HEK293T (cell line): ENCODE results near the gene NDN.

ENCODE experiments used
- CTCF ChIA-PET: fragments of 350-600 bp; formaldehyde crosslinking; extraction: SDS; loops from one replicate; lab custom pipeline; 2021; ENCODE audit warnings: antibody characterized with exemption, inconsistent platforms; lab: Yijun Ruan, JAX
- POLR2A ChIA-PET: fragments of 350-600 bp; formaldehyde crosslinking; extraction: SDS; loops from one replicate; lab custom pipeline; 2020; ENCODE audit warnings: antibody characterized with exemption, inconsistent platforms; lab: Yijun Ruan, JAX
- DNase-seq: peaks from one replicate; pipeline ENCODE4 v3.0.0; 2012; ENCODE audit warnings: mixed read lengths; ENCODE audit errors: extremely low spot score
- ARNT ChIP-seq: fragments of 450-650 bp; IDR thresholded peaks from 2 replicates; pipeline ENCODE4 v1.6.1; 2017; ENCODE audit warnings: mild to moderate bottlenecking
- BHLHE40 ChIP-seq: fragments of 450-650 bp; IDR thresholded peaks from 2 replicates; pipeline ENCODE4 v1.6.1; 2016; ENCODE audit warnings: mild to moderate bottlenecking, moderate library complexity, borderline replicate concordance
- CTBP1 ChIP-seq: fragments of 450-650 bp; IDR thresholded peaks from 2 replicates; pipeline ENCODE4 v1.6.1; 2016; ENCODE audit warnings: borderline replicate concordance
- ELF4 ChIP-seq: fragments of 450-650 bp; IDR thresholded peaks from 2 replicates; pipeline ENCODE4 v1.6.1; 2017; ENCODE audit warnings: antibody characterized with exemption
- FOXA1 ChIP-seq: fragments of 450-650 bp; IDR thresholded peaks from 2 replicates; pipeline ENCODE4 v1.6.1; 2016; ENCODE audit warnings: mild to moderate bottlenecking
- FOXK2 ChIP-seq: fragments of 450-650 bp; IDR thresholded peaks from 2 replicates; pipeline ENCODE4 v1.6.1; 2016; ENCODE audit warnings: mild to moderate bottlenecking
- FOXM1 ChIP-seq: fragments of 450-650 bp; IDR thresholded peaks from 2 replicates; pipeline ENCODE4 v1.6.1; 2017; ENCODE audit warnings: mild to moderate bottlenecking, borderline replicate concordance
- HDGF ChIP-seq: fragments of 450-650 bp; IDR thresholded peaks from 2 replicates; pipeline ENCODE4 v1.6.1; 2017; ENCODE audit warnings: antibody characterized with exemption, borderline replicate concordance
- L3MBTL2 ChIP-seq: fragments of 450-650 bp; conservative IDR thresholded peaks from 2 replicates; pipeline ENCODE4 v1.6.1; 2016; ENCODE audit warnings: mild to moderate bottlenecking
- LEF1 ChIP-seq: fragments of 450-650 bp; IDR thresholded peaks from 2 replicates; pipeline ENCODE4 v1.6.1; 2017; ENCODE audit warnings: mild to moderate bottlenecking, borderline replicate concordance
- NFRKB ChIP-seq: fragments of 450-650 bp; IDR thresholded peaks from 2 replicates; pipeline ENCODE4 v1.6.1; 2016; ENCODE audit warnings: mild to moderate bottlenecking, moderate library complexity
- SP1 ChIP-seq: fragments of 450-650 bp; IDR thresholded peaks from 2 replicates; pipeline ENCODE4 v1.6.1; 2017
- SUZ12 ChIP-seq: fragments of 450-650 bp; IDR thresholded peaks from 2 replicates; pipeline ENCODE4 v1.6.1; 2016; ENCODE audit warnings: mild to moderate bottlenecking
- TARDBP ChIP-seq: fragments of 450-650 bp; IDR thresholded peaks from 2 replicates; pipeline ENCODE4 v1.6.1; 2016
- ZNF384 ChIP-seq: fragments of 450-650 bp; IDR thresholded peaks from 2 replicates; pipeline ENCODE4 v1.6.1; 2016
- TF ChIP-seq, protein P1 (sequence below): fragments of 450-650 bp; IDR thresholded peaks from 2 replicates; pipeline ENCODE4 v1.6.1; 2016

Gene NDN

DNA sequence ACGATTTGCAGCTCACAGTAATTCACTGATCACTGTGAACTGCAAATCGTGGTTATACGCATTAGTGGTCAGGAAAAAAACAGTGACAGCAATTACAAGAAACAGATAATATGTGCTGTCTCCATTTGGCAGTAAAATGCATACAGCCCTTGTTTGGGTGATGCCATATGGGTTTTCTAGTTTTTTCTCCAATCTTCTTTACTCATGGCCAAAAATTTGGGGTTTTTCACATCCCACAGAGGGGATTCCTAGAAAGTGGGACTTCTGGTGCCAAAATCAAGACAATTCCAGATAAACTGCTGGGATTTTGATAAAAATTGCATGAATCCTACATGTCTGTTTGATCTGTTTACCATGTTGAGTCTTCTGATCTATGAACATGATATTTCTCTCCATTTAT lies 15.6 kb downstream of the NDN start:
- ChIA-PET POLR2A (no interaction called here), CTCF (no interaction called here)
- no peak for DNase-seq
- TF ChIP-seq FOXA1 (no peak), LEF1 (no peak), ZNF384 (no peak)

DNA sequence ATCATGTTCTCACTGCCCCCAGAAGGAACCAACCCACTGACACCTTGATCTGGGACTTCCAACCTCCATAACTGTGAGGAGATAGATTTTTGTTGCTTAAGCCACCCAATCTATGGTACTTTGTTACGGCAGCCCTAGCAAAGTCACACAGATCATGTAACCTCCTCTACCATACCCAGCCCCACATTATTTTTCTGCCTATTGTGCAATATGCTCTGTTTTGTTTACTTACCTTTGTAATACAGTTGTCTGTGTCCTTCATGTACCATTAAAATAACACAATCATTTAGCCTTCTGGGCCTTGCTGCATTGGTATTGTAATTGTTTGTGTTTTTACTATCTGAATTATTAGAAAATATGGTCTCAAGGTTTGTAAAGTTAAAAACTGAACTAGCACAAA lies 16.1 kb downstream of the NDN start:
- CTCF ChIA-PET: no interaction called here
- POLR2A ChIA-PET: no interaction called here
- TF ChIP-seq FOXM1 (no peak), ELF4 (no peak), HDGF (no peak), L3MBTL2 (no peak), SUZ12 (no peak), TARDBP (no peak), SP1 (no peak), FOXA1 (no peak), NFRKB (no peak)

DNA sequence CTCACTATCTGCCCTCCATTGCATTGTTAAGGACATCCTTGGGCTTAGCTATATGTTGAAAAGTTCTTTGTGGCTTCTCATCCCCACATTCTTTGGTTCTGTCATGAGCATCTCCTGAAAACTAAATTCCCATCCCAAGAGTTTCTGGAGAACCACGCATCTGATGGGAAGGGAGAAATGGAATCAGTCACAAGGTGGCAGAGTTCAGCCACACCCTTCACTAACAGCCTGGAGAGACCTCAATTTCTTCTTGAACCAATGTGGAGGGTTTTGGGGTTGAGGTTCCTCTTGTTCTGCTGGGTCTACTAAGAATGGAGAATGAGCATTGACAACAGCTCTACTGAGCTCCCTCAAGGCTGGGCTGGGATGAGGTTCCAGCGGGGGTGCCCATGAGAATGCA lies 23.9 kb downstream of the NDN start:
- ChIA-PET POLR2A (no interaction called here), CTCF (no interaction called here)

More for the DNA sequence above, 16.1 kb downstream of the NDN start:
- DNase-seq: no peak

DNA sequence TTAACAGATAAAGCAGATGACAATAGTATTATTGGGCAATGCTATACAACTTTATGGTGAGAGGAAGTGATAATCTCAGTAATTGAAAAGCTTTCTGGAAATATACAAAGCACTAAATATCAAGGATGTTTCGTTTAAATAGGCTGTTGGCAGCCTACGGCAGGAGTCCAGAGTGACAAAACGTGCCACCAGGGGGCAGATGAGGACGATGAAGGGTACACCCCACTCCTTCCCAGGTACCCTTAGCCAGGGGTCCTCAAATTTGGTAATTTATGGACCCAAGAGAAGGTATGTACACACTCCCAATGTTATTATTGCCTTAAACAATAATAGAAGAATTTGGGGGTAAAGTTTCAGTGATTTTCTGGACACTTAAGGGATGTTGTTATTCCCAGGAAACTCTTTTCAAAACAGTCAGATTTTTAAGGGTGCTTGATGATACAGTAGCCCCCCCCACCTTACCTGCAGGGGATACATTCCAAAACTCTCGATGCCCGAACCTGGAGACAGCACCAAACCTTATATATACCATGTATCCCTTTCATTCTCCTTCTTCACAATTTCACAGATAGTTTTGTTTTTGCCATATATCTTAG lies 38.1 kb downstream of the NDN start:
- ChIA-PET CTCF (interaction anchor here (1.0 to 1.3 kb wide), 2 partner anchors 206 to 209 kb away, joined by 3 read pairs; no protein-coding TSS in a partner anchor), POLR2A (no interaction called here)
- no peak for DNase-seq
- TF ChIP-seq FOXK2: no peak
- TF ChIP-seq ZNF384: no peak
- no peak for TF ChIP-seq SUZ12
- no peak for TF ChIP-seq NFRKB
- no peak for TF ChIP-seq FOXM1
- TF ChIP-seq BHLHE40: no peak
- no peak for TF ChIP-seq ARNT
- no peak for TF ChIP-seq L3MBTL2
- TF ChIP-seq HDGF: no peak
- TF ChIP-seq, protein P1, sequence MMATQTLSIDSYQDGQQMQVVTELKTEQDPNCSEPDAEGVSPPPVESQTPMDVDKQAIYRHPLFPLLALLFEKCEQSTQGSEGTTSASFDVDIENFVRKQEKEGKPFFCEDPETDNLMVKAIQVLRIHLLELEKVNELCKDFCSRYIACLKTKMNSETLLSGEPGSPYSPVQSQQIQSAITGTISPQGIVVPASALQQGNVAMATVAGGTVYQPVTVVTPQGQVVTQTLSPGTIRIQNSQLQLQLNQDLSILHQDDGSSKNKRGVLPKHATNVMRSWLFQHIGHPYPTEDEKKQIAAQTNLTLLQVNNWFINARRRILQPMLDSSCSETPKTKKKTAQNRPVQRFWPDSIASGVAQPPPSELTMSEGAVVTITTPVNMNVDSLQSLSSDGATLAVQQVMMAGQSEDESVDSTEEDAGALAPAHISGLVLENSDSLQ: no peak
- TF ChIP-seq CTBP1: no peak
- no peak for TF ChIP-seq LEF1
- no peak for TF ChIP-seq TARDBP
- no peak for TF ChIP-seq SP1
- TF ChIP-seq ELF4: no peak
- no peak for TF ChIP-seq FOXA1

More for the DNA sequence above, 23.9 kb downstream of the NDN start:
- DNase-seq: no peak
- TF ChIP-seq SUZ12: no peak

DNA sequence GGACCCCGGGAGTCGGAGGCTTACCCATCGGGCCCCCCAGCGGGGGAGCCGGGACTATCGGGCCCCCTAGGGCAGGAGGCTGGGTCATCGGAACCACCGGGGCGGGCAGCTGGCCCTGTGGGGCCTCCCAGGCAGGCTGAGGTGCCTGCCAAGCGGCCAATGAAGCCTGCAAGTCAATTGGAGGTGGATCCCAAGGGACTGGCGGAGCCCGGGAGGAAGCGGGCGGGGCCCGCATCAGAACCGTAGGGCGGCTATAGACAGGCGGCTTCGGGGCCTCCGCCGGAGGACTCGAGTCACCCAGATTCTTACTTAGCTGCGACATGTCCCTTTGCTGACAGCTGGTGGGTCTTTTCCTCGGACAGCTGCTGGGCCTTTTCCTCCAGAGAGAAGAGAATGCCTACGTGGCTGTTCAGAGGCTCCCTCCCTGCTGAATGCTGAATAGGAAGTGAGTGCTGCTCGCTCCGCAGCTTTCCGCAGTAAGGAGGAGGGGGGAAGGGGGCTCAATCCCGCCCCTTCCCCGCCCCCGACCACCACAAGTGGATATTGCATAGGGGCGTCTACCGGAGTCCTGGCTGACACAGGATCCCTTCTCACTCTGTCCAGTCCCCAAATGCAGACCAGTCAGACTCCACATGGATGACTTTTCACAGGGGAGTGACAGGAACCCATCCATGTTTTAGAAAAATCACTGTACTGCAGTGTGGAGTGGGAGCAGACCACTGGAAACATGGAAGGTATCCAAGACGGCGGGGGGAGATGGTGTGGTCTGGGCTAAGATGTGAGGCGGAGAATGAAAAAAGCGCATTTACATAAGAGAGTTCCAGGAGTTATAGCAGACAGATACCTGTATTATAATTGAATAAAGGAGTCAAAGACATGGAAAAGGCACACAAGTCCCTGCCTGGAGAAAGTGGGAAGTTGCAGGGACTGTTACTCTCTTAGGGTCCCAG lies 39.4 kb downstream of the NDN start, which contains the start of gene MAGEL2:
MAGEL2 (minus strand) TSS at position 447 of the 950 bp plus-strand sequence; CDS start at position 322, 125 bp downstream.
- ChIA-PET POLR2A (no interaction called here), CTCF (no interaction called here)
- TF ChIP-seq LEF1: no peak
- TF ChIP-seq NFRKB: no peak
- TF ChIP-seq ZNF384: no peak
- TF ChIP-seq FOXK2: no peak
- TF ChIP-seq FOXA1: no peak
- no peak for TF ChIP-seq L3MBTL2
- TF ChIP-seq HDGF: no peak
- no peak for TF ChIP-seq CTBP1
- TF ChIP-seq ARNT: no peak
- TF ChIP-seq SUZ12: no peak
- no peak for TF ChIP-seq TARDBP
- TF ChIP-seq, protein P1: no peak
- TF ChIP-seq BHLHE40: no peak
- TF ChIP-seq ELF4: no peak
- no peak for DNase-seq

DNA sequence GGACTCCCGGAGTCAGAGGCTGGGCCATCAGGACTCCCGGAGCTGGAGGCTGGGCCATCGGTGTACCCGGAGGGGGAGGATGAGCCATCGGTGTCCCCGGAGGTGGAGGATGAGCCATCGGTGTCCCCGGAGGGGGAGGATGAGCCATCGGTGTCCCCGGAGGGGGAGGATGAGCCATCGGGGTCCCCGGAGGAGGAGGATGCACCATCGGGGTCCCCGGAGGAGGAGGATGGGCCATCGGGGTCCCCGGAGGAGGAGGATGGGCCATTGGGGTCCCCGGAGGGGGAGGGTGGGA lies 40.2 kb downstream of the NDN start:
- POLR2A ChIA-PET: no interaction called here
- no peak for TF ChIP-seq ARNT
- TF ChIP-seq FOXA1: no peak
- TF ChIP-seq TARDBP: no peak
- TF ChIP-seq SP1: no peak
- TF ChIP-seq CTBP1: no peak
- no peak for TF ChIP-seq L3MBTL2
- no peak for TF ChIP-seq LEF1
- no peak for TF ChIP-seq NFRKB
- no peak for TF ChIP-seq ELF4
- TF ChIP-seq ZNF384: no peak
- no peak for TF ChIP-seq BHLHE40
- no peak for TF ChIP-seq SUZ12
- TF ChIP-seq HDGF: no peak
- TF ChIP-seq, protein P1: no peak
- no peak for TF ChIP-seq FOXK2
- CTCF ChIA-PET: no interaction called here
- no peak for DNase-seq
